ENCODE data around the gene CSMD2. TPM values are rescaled to one million over a fixed set of nuclear protein-coding genes. Genes with fewer than 3 reads are reported as not detected.

The CSMD2 gene
- total and polyA plus RNA-seq, 2 of the 8 experiments (the other 6 are each of a cell fraction or from before 2014, with no cell fraction given) = 7.0 to 14.7 TPM

- H3K23ac ChIP-seq (ENCODE audit: insufficient read length) = no peak overlapping the region
- H3K4me2 ChIP-seq (ENCODE audit: insufficient read depth in 1 of 2, low read depth in 2 of 2, low read length in 2 of 2) = no peak overlapping the region
- ChIA-PET CTCF (ENCODE audit: partially characterized antibody) (interaction anchor here (0.8 to 1.8 kb wide), 8 partner anchors 9 to 325 kb away, joined by 3 to 6 read pairs (median 4); no protein-coding TSS in a partner anchor), POLR2A (ENCODE audit: partially characterized antibody) (no interaction called here)
- H3K9ac ChIP-seq (replicated peaks in 1 of 4; ENCODE audit: extremely low read depth in 1 of 4, low read depth in 3 of 4, low read length in 3 of 4) = no peak overlapping the region
- no peak for DNase-seq (ENCODE audit: low read depth in 1 of 2, low spot score in 2 of 2)
- H3K79me2 ChIP-seq (ENCODE audit: control insufficient read depth in 1 of 2, insufficient read depth in 2 of 2, low read length in 2 of 2) = no peaks in the 10 kb centered on the region
- H2AFZ ChIP-seq (ENCODE audit: low read length) = no peak overlapping the region
- H2BK12ac ChIP-seq (ENCODE audit: low read depth, low read length) = no peak overlapping the region
- H3K18ac ChIP-seq (ENCODE audit: extremely low read depth, low read length) = no peak overlapping the region
- H3K4ac ChIP-seq (replicated peaks; ENCODE audit: insufficient read length, low read depth, low read length) = no peak overlapping the region
- no peak overlapping the region for H4K91ac ChIP-seq (replicated peaks; ENCODE audit: insufficient read length, low read length)
- peaks cover 10 to 22% (median 16%) of the 10 kb centered on the region in 4 experiments for H3K4me1 ChIP-seq (replicated peaks in 1 of 4; ENCODE audit: control insufficient read depth in 3 of 4, insufficient read depth in 4 of 4, low read length in 3 of 4)
- H3K4me3 ChIP-seq (ENCODE audit: extremely low read depth in 1 of 4, insufficient read depth in 2 of 4, low read depth in 3 of 4, low read length in 4 of 4) = no peak overlapping the region
- H3K23me2 ChIP-seq (ENCODE audit: low read depth, low read length) = no peaks in the 10 kb centered on the region
- no peak overlapping the region for H2BK5ac ChIP-seq (ENCODE audit: low read depth, low read length)
- no peak overlapping the region for H4K5ac ChIP-seq (ENCODE audit: insufficient read length, low read depth, low read length)
- 90% methylated on average over 7 of the region's 7 CpGs; no CpG with 5 or more reads in 1 of the 2 experiments for WGBS, 2 experiments (ENCODE audit: extremely low coverage in 1 of 2, insufficient coverage in 1 of 2, insufficient read length in 1 of 2, insufficient replicate concordance in 2 of 2, low coverage in 1 of 2, low lambda C conversion rate in 2 of 2, missing lambda C conversion rate in 1 of 2)
- H3K27me3 ChIP-seq (replicated peaks in 1 of 4; ENCODE audit: control insufficient read depth in 3 of 4, extremely low read depth in 1 of 4, insufficient read depth in 3 of 4, low read length in 3 of 4) = peaks cover 0 to 2% (median 0%) of the 10 kb centered on the region in 4 experiments; a peak in 1 of 7 replicates
- no peak overlapping the region for H3K27ac ChIP-seq (ENCODE audit: low read depth, low read length)
- no peak for FAIRE-seq
- no peak overlapping the region for H3K56ac ChIP-seq (replicated peaks; ENCODE audit: insufficient read length, low read depth, low read length)
- 0 out of 2 replicates have a peak overlapping the region, but pooled peaks have one; percentile 3 for H2BK20ac ChIP-seq (ENCODE audit: low read length)
- H3K79me1 ChIP-seq (ENCODE audit: low read depth, low read length) = no peaks in the 10 kb centered on the region
- no peak overlapping the region for H2BK120ac ChIP-seq (replicated peaks; ENCODE audit: low read depth, low read length)
- no peaks in the 10 kb centered on the region for H3K9me3 ChIP-seq (ENCODE audit: insufficient read depth in 2 of 2, low read depth in 1 of 2, low read length in 1 of 2)
- H2AK5ac ChIP-seq (ENCODE audit: low read depth, low read length) = no peak overlapping the region
- TF ChIP-seq KDM4A (IDR thresholded peaks at IDR 0.05; ENCODE audit: low read depth, low read length, severe bottlenecking) (no peak), GTF2F1 (IDR thresholded peaks at IDR 0.05; ENCODE audit: borderline replicate concordance, low read depth, low read length) (no peak), RNF2 (IDR thresholded peaks at IDR 0.05; ENCODE audit: borderline replicate concordance, low read depth, low read length, missing control alignments, poor library complexity, severe bottlenecking) (no peak), GABPA (IDR thresholded peaks at IDR 0.05; ENCODE audit: borderline replicate concordance, insufficient read depth, low read length) (no peak)
- no peak overlapping the region for H3K14ac ChIP-seq (ENCODE audit: insufficient read length)
- no peak overlapping the region for H4K8ac ChIP-seq (ENCODE audit: extremely low read depth, insufficient read depth, low read length)
- H3K36me3 ChIP-seq (ENCODE audit: control insufficient read depth in 2 of 4, insufficient read depth in 4 of 4, low read length in 3 of 4) = no peaks in the 10 kb centered on the region; a peak in 1 of 8 replicates
- no peak overlapping the region for H2BK15ac ChIP-seq (ENCODE audit: low read length)
- no peaks in the 10 kb centered on the region for H4K20me1 ChIP-seq (replicated peaks in 1 of 2; ENCODE audit: control insufficient read depth in 1 of 2, insufficient read depth in 2 of 2, low read length in 2 of 2)
Measured at GRCh38 chr1:33637846-33638440, 527.1 kb downstream of the CSMD2 start.
